Stimulated activated CD4-positive, alpha-beta T cell treated with anti-CD3 and anti-CD28 coated beads, Interleukin-4, amount 100 ng/mL, for 48 hours (primary cell): ENCODE results near the gene DESI2.
A peak's percentile ranks its signal among the peaks of the same experiment; 100 is the strongest.

Source experiments
- DNase-seq, 2 donors: peaks; one replicate each; pipeline ENCODE4 v3.0.0-alpha.2; 2020; ENCODE audit warnings: low read depth in 2 of 2

DESI2 gene

GRCh38 chr1:244652623-244653438 lies at the start of gene DESI2:
TSS of gene DESI2 (plus strand) at chr1:244653126. CDS start at chr1:244653314, 188 bp downstream.
- peak; percentile 91 to 96 for DNase-seq

- no peak for DNase-seq
These were observed 49.4 kb upstream of the DESI2 start for GRCh38 chr1:244603498-244603897.

- no peak for DNase-seq
These were observed 47.0 kb upstream of the DESI2 start for GRCh38 chr1:244605835-244606370.

GRCh38 chr1:244614113-244614836 lies 38.7 kb upstream of the DESI2 start:
- DNase-seq, result no peak

GRCh38 chr1:244614879-244615278 lies 38.0 kb upstream of the DESI2 start:
- no peak for DNase-seq

GRCh38 chr1:244615301-244615700 lies 37.6 kb upstream of the DESI2 start:
- DNase-seq, result no peak

GRCh38 chr1:244626709-244627108 lies 26.2 kb upstream of the DESI2 start:
- DNase-seq, result no peak

GRCh38 chr1:244628789-244629188 lies 24.1 kb upstream of the DESI2 start:
- no peak for DNase-seq

GRCh38 chr1:244633140-244633539 lies 19.8 kb upstream of the DESI2 start:
- DNase-seq, result no peak

- no peak for DNase-seq
These were observed 18.4 kb upstream of the DESI2 start for GRCh38 chr1:244634546-244634945.

GRCh38 chr1:244636488-244637259 lies 16.3 kb upstream of the DESI2 start:
- DNase-seq, result no peak

GRCh38 chr1:244639561-244639960 lies 13.4 kb upstream of the DESI2 start:
- DNase-seq, result no peak

- no peak for DNase-seq
These were observed 12.0 kb upstream of the DESI2 start for GRCh38 chr1:244640917-244641316.

GRCh38 chr1:244642526-244642925 lies 10.4 kb upstream of the DESI2 start:
- no peak for DNase-seq

GRCh38 chr1:244642988-244643387 lies 9.9 kb upstream of the DESI2 start:
- DNase-seq, result no peak

GRCh38 chr1:244645414-244645813 lies 7.5 kb upstream of the DESI2 start:
- no peak for DNase-seq

- no peak for DNase-seq
These were observed 7.0 kb upstream of the DESI2 start for GRCh38 chr1:244645890-244646289.

- DNase-seq, result no peak
These were observed 5.1 kb upstream of the DESI2 start for GRCh38 chr1:244647819-244648218.

- DNase-seq, result no peak
These were observed 837 bp upstream of the DESI2 start for GRCh38 chr1:244651956-244652622.

GRCh38 chr1:244653439-244654107 lies 647 bp downstream of the DESI2 start:
- no peak for DNase-seq
